ENCODE data around the gene MAPKAP1. TPM values are rescaled to one million over a fixed set of nuclear protein-coding genes. Genes with fewer than 3 reads are reported as not detected.

MAPKAP1 gene
- total and polyA plus RNA-seq, 2 of the 13 experiments (the other 11 are each of a cell fraction or from before 2014, with no cell fraction given): 45.0 to 64.3 TPM

- no peak for TF ChIP-seq CCAR2 (optimal IDR thresholded peaks at IDR 0.05; ENCODE audit: low read depth, low read length)
- TF ChIP-seq DPF2 (CRISPR knock-in tag; IDR thresholded peaks at IDR 0.05; ENCODE audit: borderline replicate concordance, low read depth): 0 out of 2 replicates have a peak, but pooled peaks have one; percentile 34
- no peak for TF ChIP-seq SUZ12 (IDR thresholded peaks at IDR 0.05; ENCODE audit: low read depth, low read length)
- peak; percentile 94 for TF ChIP-seq ZKSCAN1 (IDR thresholded peaks at IDR 0.05; ENCODE audit: low read length)
- TF ChIP-seq KMT2B (CRISPR knock-in tag; IDR thresholded peaks at IDR 0.05): no peak
- TF ChIP-seq JDP2 (CRISPR knock-in tag; IDR thresholded peaks at IDR 0.05; ENCODE audit: borderline replicate concordance): no peak
- TF ChIP-seq HDAC6 (IDR thresholded peaks at IDR 0.05; ENCODE audit: low read depth, low read length): no peak
- TF ChIP-seq CBX2 (IDR thresholded peaks at IDR 0.05; ENCODE audit: low read depth, low read length): no peak
- TF ChIP-seq CBX2 (CRISPR knock-in tag; IDR thresholded peaks at IDR 0.05; ENCODE audit: low read depth): no peak
- TF ChIP-seq HNF1B (CRISPR knock-in tag; IDR thresholded peaks at IDR 0.05): 0 out of 2 replicates have a peak, but pooled peaks have one; percentile 18
- TF ChIP-seq ZFP41 (CRISPR knock-in tag; IDR thresholded peaks at IDR 0.05; ENCODE audit: borderline replicate concordance): no peak
- no peak for TF ChIP-seq ZNF746 (CRISPR knock-in tag; IDR thresholded peaks at IDR 0.05)
- TF ChIP-seq NR2C2 (CRISPR knock-in tag; IDR thresholded peaks at IDR 0.05; ENCODE audit: borderline replicate concordance): 0 out of 2 replicates have a peak, but pooled peaks have one; percentile 18
- TF ChIP-seq ZNF230 (CRISPR knock-in tag; IDR thresholded peaks at IDR 0.05): no peak
- 0 out of 2 replicates have a peak, but pooled peaks have one; percentile 44 for TF ChIP-seq ZMYM2 (CRISPR knock-in tag; IDR thresholded peaks at IDR 0.05)
- no peak for TF ChIP-seq NFATC3 (CRISPR knock-in tag; IDR thresholded peaks at IDR 0.05)
- TF ChIP-seq PAF1 (CRISPR knock-in tag; IDR thresholded peaks at IDR 0.05): no peak
- TF ChIP-seq ZSCAN29 (CRISPR knock-in tag; conservative IDR thresholded peaks at IDR 0.05): 0 out of 2 replicates have a peak, but pooled peaks have one; percentile 68
- no peak for TF ChIP-seq NFRKB (IDR thresholded peaks at IDR 0.05)
- 0 out of 2 replicates have a peak, but pooled peaks have one; percentile 61 for TF ChIP-seq ZNF761 (CRISPR knock-in tag; conservative IDR thresholded peaks at IDR 0.05)
- TF ChIP-seq SMAD1 (CRISPR knock-in tag; IDR thresholded peaks at IDR 0.05; ENCODE audit: borderline replicate concordance, low read depth): no peak
- no peak for TF ChIP-seq PAXIP1 (CRISPR knock-in tag; conservative IDR thresholded peaks at IDR 0.05)
- no peak for TF ChIP-seq GATA4 (IDR thresholded peaks at IDR 0.05; ENCODE audit: borderline replicate concordance, low read depth)
- TF ChIP-seq POGZ (CRISPR knock-in tag; IDR thresholded peaks at IDR 0.05): no peak; the same call in 1 of the 2 replicates
- TF ChIP-seq ZNF501 (CRISPR knock-in tag; IDR thresholded peaks at IDR 0.05): 0 out of 2 replicates have a peak, but pooled peaks have one; percentile 46
- no peak for TF ChIP-seq CREBL2 (CRISPR knock-in tag; IDR thresholded peaks at IDR 0.05; ENCODE audit: borderline replicate concordance)
- TF ChIP-seq PPARG (CRISPR knock-in tag; conservative IDR thresholded peaks at IDR 0.05): no peak
Measured at GRCh38 chr9:125537442-125538091, 169.4 kb downstream of the MAPKAP1 start (continued).

Measured in HepG2 (cell line).